SK-N-SH (cell line): ENCODE measurements around the gene WRAP73. TPM values are rescaled to one million over a fixed set of nuclear protein-coding genes. Genes with fewer than 3 reads are reported as not detected.

ENCODE experiments used
- CTCF ChIA-PET: fragments of 300-600, 350-600 bp; formaldehyde crosslinking; extraction: SDS; loops from one replicate; lab custom pipeline; 2021; lab: Yijun Ruan, JAX
- POLR2A ChIA-PET: fragments of 350-600 bp; sonication (Branson Sonifier 250); formaldehyde crosslinking; extraction: SDS; loops from one replicate; lab custom pipeline; 2020; ENCODE audit warnings: antibody characterized with exemption, inconsistent platforms; lab: Yijun Ruan, JAX
- DNase-seq: peaks from one replicate; pipeline ENCODE4 v3.0.0; 2012
- H2AFZ ChIP-seq: fragments of 200-600 bp; sonication (generic); 2 replicates; pipeline ENCODE4 v1.8.1; 2016; ENCODE audit warnings: antibody characterized with exemption, mild to moderate bottlenecking, low read depth
- H3F3A ChIP-seq: fragments of 200-600 bp; sonication (generic); replicated peaks from 2 replicates; pipeline ENCODE3; 2016; ENCODE audit warnings: antibody characterized with exemption, mild to moderate bottlenecking; ENCODE audit not compliant: insufficient read depth
- H3K27ac ChIP-seq, 2 experiments: fragments of 200-500 bp in 1 of 2; fragments of 200-600 bp in 1 of 2; sonication (Bioruptor generic) in 1 of 2; sonication (generic), shearing (Covaris generic) in 1 of 2; 2 replicates each; pipeline versions ENCODE4 v1.5.1 to v1.6.1; 2014 to 2016; ENCODE audit warnings: low read depth in 2 of 2, inconsistent platforms in 1 of 2, low read length in 1 of 2, mild to moderate bottlenecking in 1 of 2, mixed read lengths in 1 of 2
- H3K27me3 ChIP-seq: fragments of 200-600 bp; sonication (generic), shearing (Covaris generic); 2 replicates; pipeline ENCODE4 v1.6.1; 2016; ENCODE audit warnings: mixed run types; ENCODE audit not compliant: insufficient read depth
- H3K36me3 ChIP-seq, 2 experiments: fragments of 200-500 bp in 1 of 2; fragments of 200-600 bp in 1 of 2; sonication (Bioruptor generic) in 1 of 2; sonication (generic) in 1 of 2; replicated peaks in 1 of 2; 2 replicates each; pipeline versions ENCODE3 to v1.5.1; 2014 to 2016; ENCODE audit warnings: low read length in 1 of 2, mild to moderate bottlenecking in 1 of 2; ENCODE audit not compliant: insufficient read depth in 2 of 2, control insufficient read depth in 1 of 2
- H3K4me1 ChIP-seq, 2 experiments: fragments of 200-500 bp in 1 of 2; fragments of 200-600 bp in 1 of 2; sonication (Bioruptor generic) in 1 of 2; sonication (generic), shearing (Covaris generic) in 1 of 2; 2 replicates each; pipeline versions ENCODE4 v1.5.1 to v1.6.1; 2014 to 2016; ENCODE audit warnings: low read depth in 1 of 2, low read length in 1 of 2, mixed run types in 1 of 2; ENCODE audit not compliant: insufficient read depth in 2 of 2, control insufficient read depth in 1 of 2
- H3K4me2 ChIP-seq: fragments of 200-600 bp; sonication (generic), shearing (Covaris generic); 2 replicates; pipeline ENCODE4 v1.6.1; 2017; ENCODE audit warnings: mixed run types
- H3K4me3 ChIP-seq, 2 experiments: fragments of 200-500 bp in 1 of 2; fragments of 200-600 bp in 1 of 2; sonication (Bioruptor generic) in 1 of 2; sonication (generic), shearing (Covaris generic) in 1 of 2; 2 replicates each; pipeline versions ENCODE4 v1.5.1 to v1.8.1; 2014 to 2016; ENCODE audit warnings: low read depth in 2 of 2, inconsistent platforms in 1 of 2, low read length in 1 of 2, mild to moderate bottlenecking in 1 of 2, mixed read lengths in 1 of 2, moderate library complexity in 1 of 2
- H3K79me2 ChIP-seq: fragments of 200-600 bp; sonication (generic); 2 replicates; pipeline ENCODE4 v1.8.1; 2017; ENCODE audit warnings: mild to moderate bottlenecking; ENCODE audit not compliant: insufficient read depth
- H3K9ac ChIP-seq: fragments of 200-600 bp; sonication (generic); 2 replicates; pipeline ENCODE4 v1.6.1; 2017; ENCODE audit warnings: mixed run types
- H3K9me2 ChIP-seq: fragments of 200-600 bp; sonication (generic); 2 replicates; pipeline ENCODE4 v1.6.1; 2017; ENCODE audit warnings: mixed run types
- H3K9me3 ChIP-seq: fragments of 200-600 bp; sonication (generic); 2 replicates; pipeline ENCODE4 v1.6.1; 2017; ENCODE audit warnings: mixed run types, mild to moderate bottlenecking, moderate library complexity
- H4K20me1 ChIP-seq: fragments of 200-600 bp; sonication (generic); 2 replicates; pipeline ENCODE4 v1.6.1; 2017; ENCODE audit warnings: mild to moderate bottlenecking, mixed run types; ENCODE audit not compliant: insufficient read depth
- CTCF ChIP-seq: fragments of 200-600 bp; sonication (generic); IDR thresholded peaks from 2 replicates; pipeline ENCODE4 v1.6.1; 2017; ENCODE audit warnings: antibody characterized with exemption, mild to moderate bottlenecking, moderate library complexity
- FOSL2 ChIP-seq: IDR thresholded peaks from 2 replicates; pipeline ENCODE4 v1.4.0; 2012; ENCODE audit warnings: low read depth, mild to moderate bottlenecking, moderate library complexity, borderline replicate concordance
- FOXM1 ChIP-seq: IDR thresholded peaks from 2 replicates; pipeline ENCODE4 v1.4.0; 2012; ENCODE audit warnings: low read depth, mild to moderate bottlenecking
- GABPA ChIP-seq: IDR thresholded peaks from 2 replicates; pipeline ENCODE4 v1.4.0; 2012; ENCODE audit warnings: low read depth, mild to moderate bottlenecking
- NFIC ChIP-seq: IDR thresholded peaks from 2 replicates; pipeline ENCODE4 v1.4.0; 2012; ENCODE audit warnings: borderline replicate concordance
- NRF1 ChIP-seq: IDR thresholded peaks from 2 replicates; pipeline ENCODE4 v1.6.1; 2012; ENCODE audit warnings: low read depth, mild to moderate bottlenecking, low read length
- PBX3 ChIP-seq: IDR thresholded peaks from 2 replicates; pipeline ENCODE4; 2012
- RAD21 ChIP-seq: IDR thresholded peaks from 2 replicates; pipeline ENCODE4 v1.6.1; 2012; ENCODE audit warnings: mild to moderate bottlenecking, low read length
- REST ChIP-seq: IDR thresholded peaks from 2 replicates; pipeline ENCODE4 v1.6.1; 2012; ENCODE audit warnings: mild to moderate bottlenecking, low read depth, low read length, moderate library complexity
- RXRA ChIP-seq: IDR thresholded peaks from 2 replicates; pipeline ENCODE4 v1.4.0; 2012; ENCODE audit warnings: low read depth, mild to moderate bottlenecking, borderline replicate concordance
- SIN3A ChIP-seq: IDR thresholded peaks from 2 replicates; pipeline ENCODE4 v1.6.1; 2012; ENCODE audit warnings: low read depth, mild to moderate bottlenecking, low read length, moderate library complexity, borderline replicate concordance
- USF1 ChIP-seq: IDR thresholded peaks from 2 replicates; pipeline ENCODE4 v1.4.0; 2012; ENCODE audit warnings: low read depth, borderline replicate concordance
- USF2 ChIP-seq: fragments of 150-350 bp; IDR thresholded peaks from 2 replicates; pipeline ENCODE4 v1.6.1; 2017; ENCODE audit warnings: antibody characterized with exemption, low read length, low read depth, borderline replicate concordance
- ZBTB33 ChIP-seq: IDR thresholded peaks from 2 replicates; pipeline ENCODE4 v1.4.0; 2012; ENCODE audit warnings: low read depth, borderline replicate concordance
- WGBS: methylation state at CpG from one replicate; pipeline ENCODE4 v1.1.6; 2017; ENCODE audit warnings: low lambda C conversion rate; 5-methylcytosine and 5-hydroxymethylcytosine counted together
- polyA plus RNA-seq, 3 experiments: library from polyadenylated mRNA; depleted of rRNA; stranded (reverse); fragments of >200 nt; gene quantifications; 2 replicates each; pipeline ENCODE4 v1.2.3, GENCODE V29; 2012

WRAP73 gene
- polyA plus RNA-seq, 1 of the 3 experiments (the other 2 are of a cell fraction), result 61.9 TPM

GRCh38 chr1:3646596-3646995 lies 3.3 kb downstream of the WRAP73 start:
- Histone ChIP-seq H2AFZ (no peak overlapping the region), H3K9me2 (no peaks in the 10 kb centered on the region), H3K4me3 (no peak overlapping the region), H4K20me1 (no peaks in the 10 kb centered on the region), H3K27ac (no peak overlapping the region), H3F3A (no peaks in the 10 kb centered on the region), H3K27me3 (no peaks in the 10 kb centered on the region; the same call in 1 of the 2 replicates), H3K79me2 (peaks cover 19% of the 10 kb centered on the region), H3K9me3 (no peaks in the 10 kb centered on the region), H3K36me3 (peaks cover 11 to 47% of the 10 kb centered on the region in 2 experiments), H3K9ac (no peak overlapping the region)
- 91% methylated on average over 12 of the region's 20 CpGs for WGBS
- POLR2A ChIA-PET, result no interaction called here
- DNase-seq, result no peak
- TF ChIP-seq NFIC (no peak), ZBTB33 (no peak), REST (no peak), NRF1 (no peak), USF1 (no peak), FOSL2 (no peak), USF2 (no peak), CTCF (no peak), GABPA (no peak), RXRA (no peak), PBX3 (no peak), SIN3A (no peak), FOXM1 (no peak), RAD21 (no peak)
- TF ChIP-seq, all 33 proteins: peak for 0
- no peak overlapping the region for H3K4me2 ChIP-seq
- CTCF ChIA-PET, result interaction anchor here (1.3 to 1.6 kb wide), 4 partner anchors 16 to 65 kb away, joined by 3 to 5 read pairs (median 4); no protein-coding TSS in a partner anchor
- peaks cover 0 to 9% of the 10 kb centered on the region in 2 experiments; a peak in 2 of 4 replicates for H3K4me1 ChIP-seq
